HG03520 (cell line): Measurements from ENCODE around the gene OBSL1.
A peak's percentile ranks its signal among the peaks of the same experiment; 100 is the strongest.

Source experiments
- ATAC-seq: cut with Tn5 transposase; IDR thresholded peaks from one replicate; pipeline ENCODE4 v1.9.1; 2021; ENCODE audit warnings: mild to moderate bottlenecking, moderate library complexity; ENCODE audit not compliant: unreplicated experiment

OBSL1 gene

DNA sequence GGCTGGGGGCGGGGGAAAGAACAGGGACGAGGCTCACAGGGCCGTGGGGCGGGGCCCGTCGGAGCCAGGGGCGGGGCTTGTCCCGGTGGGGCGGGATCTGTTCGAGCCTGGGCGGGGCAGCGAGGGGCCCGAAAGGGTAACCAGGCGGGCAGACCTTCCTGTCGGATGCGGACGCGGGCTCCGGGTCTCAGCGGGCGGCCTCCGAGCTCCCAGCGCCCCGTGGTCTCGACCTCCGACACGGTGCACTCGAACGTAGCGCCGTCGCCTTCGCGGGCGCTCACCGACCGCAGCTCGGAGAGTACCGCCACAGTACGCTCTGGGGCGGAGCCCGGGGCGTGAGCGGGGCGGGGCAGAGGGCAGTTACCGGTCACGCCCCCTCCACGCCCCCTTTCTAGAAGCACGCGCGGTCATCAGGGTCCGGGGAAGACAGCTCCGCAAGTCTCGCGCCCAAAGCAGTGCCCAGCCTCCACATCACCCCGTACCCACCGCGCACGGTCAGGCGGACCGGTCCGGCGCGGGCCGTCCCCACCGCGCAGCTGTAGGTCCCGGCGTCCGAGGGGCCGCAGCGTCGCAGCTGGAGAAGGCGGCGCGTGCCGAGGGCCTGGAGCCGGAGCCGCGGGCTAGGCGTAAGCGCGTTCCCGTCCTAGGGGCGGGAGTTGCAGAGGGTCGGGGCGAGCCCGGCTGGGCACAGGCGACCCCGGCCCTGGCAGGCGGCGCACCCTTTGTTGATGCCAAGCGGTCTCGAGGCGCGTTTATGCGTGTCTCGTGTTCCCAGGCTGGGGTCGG, 18.8 kb downstream of the OBSL1 start:
- ATAC-seq = peak; percentile 70

GRCh38 chr2:219551441-219552381, 19.6 kb downstream of the OBSL1 start:
- peak; percentile 3 for ATAC-seq

DNA sequence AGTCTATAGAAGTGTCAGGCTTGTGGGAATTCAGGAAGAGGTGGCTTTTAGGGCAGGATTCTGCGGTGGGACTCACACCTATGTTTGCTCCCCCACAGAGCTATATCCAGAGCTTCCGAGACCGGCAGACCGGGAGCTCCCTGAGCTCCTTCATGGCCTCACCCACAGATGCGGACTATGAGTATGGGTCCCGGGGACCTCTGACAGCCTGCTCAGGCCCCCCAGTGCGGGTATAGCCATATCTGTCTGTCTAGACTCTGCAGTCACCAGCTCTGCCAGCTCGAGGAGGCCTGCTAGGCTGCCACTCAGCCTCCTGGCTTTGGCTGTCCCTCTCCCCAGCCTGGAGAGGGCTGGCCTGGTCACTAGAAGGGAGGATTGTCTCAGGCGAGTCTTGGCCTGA, 21.7 kb downstream of the OBSL1 start:
- no peak for ATAC-seq

GRCh38 chr2:219548990-219549389, 22.3 kb downstream of the OBSL1 start:
- no peak for ATAC-seq

DNA sequence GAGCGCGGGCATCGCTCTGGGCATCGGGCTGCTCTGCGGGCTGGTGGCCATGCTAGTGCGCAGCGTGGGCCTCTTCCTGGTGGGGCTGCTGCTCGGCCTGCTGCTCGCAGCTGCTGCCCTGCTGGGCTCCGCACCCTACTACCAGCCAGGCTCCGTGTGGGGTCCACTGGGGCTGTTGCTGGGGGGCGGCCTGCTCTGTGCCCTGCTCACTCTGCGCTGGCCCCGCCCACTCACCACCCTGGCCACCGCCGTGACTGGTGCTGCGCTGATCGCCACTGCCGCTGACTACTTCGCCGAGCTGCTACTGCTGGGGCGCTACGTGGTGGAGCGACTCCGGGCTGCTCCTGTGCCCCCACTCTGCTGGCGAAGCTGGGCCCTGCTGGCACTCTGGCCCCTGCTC, 23.7 kb downstream of the OBSL1 start:
- ATAC-seq = no peak

DNA sequence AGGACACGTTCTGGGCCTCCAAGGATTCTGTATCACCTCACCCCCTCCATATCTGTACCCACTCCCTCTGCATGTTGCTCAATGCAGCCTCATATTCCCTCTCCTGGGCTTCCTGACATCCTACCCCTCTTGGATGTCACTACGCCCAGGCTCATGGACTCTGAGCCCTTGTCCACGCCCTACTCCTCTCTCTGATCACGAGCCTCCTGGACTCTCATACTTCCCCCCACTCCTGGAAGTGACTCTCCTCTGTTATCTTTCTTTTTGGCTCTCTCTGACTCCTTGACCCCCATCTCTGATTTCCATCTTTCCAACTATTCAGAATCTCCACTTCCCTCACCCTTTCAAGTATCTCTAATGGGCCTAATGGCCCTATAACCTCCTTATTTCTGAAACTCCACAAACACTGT, 25.4 kb downstream of the OBSL1 start:
- no peak for ATAC-seq

DNA sequence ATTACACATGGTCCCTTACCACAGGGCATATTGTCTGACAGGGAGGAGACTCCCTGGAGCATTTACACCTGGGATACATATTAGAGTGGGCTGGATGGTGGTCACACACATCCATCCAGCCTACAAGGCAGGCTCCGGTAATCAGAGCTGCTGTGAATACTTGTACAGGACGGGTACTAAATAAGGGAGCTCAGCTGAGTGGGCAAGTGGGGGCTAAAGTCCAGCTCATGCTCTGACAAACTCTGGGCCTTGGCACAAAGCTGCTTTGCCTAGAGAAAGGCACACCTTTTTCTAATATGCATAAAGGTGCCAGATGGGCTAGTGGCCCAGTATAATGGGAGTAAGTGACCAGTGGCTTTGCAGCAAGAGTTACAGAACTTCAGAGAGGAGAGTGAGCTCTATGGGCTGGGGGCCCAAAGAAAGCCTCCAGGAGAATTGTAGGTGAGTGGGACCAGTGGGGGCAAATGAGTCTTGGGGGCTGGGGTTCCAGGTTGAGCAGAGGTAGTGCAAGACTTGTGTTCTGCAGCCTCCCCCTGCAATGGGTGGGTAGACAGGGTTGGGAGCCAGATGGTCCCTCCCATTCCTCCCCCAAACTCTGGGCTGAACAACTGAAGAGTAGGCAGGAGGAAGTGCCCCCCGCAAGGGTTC, 25.9 kb downstream of the OBSL1 start:
- ATAC-seq = no peak

DNA sequence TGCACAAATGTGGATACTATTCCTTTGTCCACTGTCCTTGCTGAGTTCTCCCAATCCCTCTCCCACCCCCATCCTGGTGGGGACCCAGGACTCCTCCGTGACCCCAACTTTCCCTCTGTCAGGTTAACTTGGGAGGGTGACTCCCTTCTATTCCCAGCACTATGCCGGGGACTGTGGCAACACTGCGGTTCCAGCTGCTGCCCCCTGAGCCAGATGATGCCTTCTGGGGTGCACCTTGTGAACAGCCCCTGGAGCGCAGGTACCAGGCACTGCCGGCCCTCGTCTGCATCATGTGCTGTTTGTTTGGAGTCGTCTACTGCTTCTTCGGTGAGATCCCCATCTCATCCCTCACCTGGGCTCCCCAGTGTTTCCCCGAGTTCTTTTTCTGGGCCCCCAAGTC, 26.8 kb downstream of the OBSL1 start:
- ATAC-seq = no peak

GRCh38 chr2:219543596-219544358, 27.6 kb downstream of the OBSL1 start, which contains the start of the genes CHPF and TMEM198:
Gene CHPF (minus strand): TSS chr2:219543809. CDS start chr2:219543538, 271 bp downstream.
Gene TMEM198 (plus strand): TSS chr2:219544028. CDS start chr2:219544728, 700 bp downstream.
- peak; percentile 70 for ATAC-seq

- peak; percentile 34 for ATAC-seq
Measured at GRCh38 chr2:219542931-219543595, 28.3 kb downstream of the OBSL1 start.

- peak; percentile 44 for ATAC-seq
Measured at GRCh38 chr2:219541611-219542180, 29.6 kb downstream of the OBSL1 start.

DNA sequence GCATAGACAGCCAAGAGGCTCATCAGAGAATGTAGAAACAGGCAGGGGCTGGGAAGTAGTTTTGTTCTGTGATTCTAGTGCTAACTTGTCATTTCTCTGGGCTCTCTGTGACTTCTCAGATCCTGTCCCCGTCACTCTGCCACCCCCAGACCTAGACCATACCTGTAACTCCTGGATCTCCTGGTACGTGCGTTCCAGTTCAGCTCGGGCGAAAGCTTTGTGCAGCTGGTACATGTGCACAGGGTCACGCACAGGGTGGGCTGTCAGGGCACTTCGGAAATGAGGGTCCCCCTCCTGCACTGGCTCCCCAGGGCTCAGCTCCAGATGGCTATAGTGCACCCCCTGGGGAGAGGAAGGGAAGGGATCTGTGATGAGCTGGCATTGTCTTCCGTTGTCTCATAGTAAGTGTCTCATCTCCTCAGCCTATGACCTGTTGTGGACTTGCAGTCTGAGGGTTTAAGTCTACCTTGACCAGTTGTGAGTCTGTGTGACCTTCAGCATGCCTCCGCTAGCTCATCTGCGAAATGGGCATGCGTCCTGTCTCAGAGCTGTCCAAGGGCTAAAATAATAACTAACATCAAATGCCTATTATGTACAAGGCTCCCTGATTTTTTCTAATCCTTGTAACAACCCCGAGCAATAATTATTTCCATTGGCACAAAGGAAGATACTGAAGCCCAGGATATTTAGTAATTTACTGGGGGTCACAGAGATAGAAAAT, 30.4 kb downstream of the OBSL1 start:
- no peak for ATAC-seq

GRCh38 chr2:219539926-219540678, 31.2 kb downstream of the OBSL1 start:
- ATAC-seq = no peak

GRCh38 chr2:219538956-219539788, 32.2 kb downstream of the OBSL1 start:
- no peak for ATAC-seq

DNA sequence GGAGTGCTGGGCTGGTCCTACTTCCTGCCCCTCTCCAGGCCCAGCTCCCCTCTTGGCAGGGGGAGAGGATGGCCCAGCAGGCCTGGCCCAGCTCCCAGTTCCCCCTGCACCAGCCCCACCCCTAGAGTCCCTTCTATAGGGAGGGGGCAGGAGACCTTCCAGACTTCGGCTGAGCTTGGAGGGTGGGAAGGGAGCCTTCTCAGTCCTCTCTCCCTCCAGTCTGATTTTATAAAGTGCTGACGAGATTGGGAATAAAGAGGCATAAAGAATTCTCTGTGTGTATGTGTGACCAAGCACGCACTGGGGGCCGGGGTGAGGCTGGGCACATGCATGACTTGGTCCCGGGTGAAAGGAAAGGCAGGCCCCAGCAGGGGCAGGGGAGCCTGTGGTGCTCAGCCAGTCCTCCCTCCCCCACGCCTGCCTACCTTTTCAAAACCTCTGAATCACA, 32.8 kb downstream of the OBSL1 start:
- ATAC-seq = no peak

GRCh38 chr2:219537657-219538488, 33.5 kb downstream of the OBSL1 start:
- ATAC-seq = no peak
